IPS-15b (cell line): ENCODE data around the gene PARP16.

Source experiments
- H3K27me3 ChIP-seq: one replicate; pipeline ENCODE4 v1.6.1; 2013; ENCODE audit warnings: low read length; ENCODE audit not compliant: control insufficient read depth, insufficient read depth
- H3K36me3 ChIP-seq: one replicate; pipeline ENCODE4 v1.6.1; 2013; ENCODE audit warnings: low read length; ENCODE audit not compliant: control insufficient read depth, insufficient read depth
- H3K4me1 ChIP-seq: one replicate; pipeline ENCODE4 v1.6.1; 2013; ENCODE audit warnings: mild to moderate bottlenecking, low read length; ENCODE audit not compliant: control insufficient read depth, insufficient read depth
- H3K4me3 ChIP-seq: one replicate; pipeline ENCODE4 v1.5.1; 2013; ENCODE audit warnings: low read depth, low read length
- H3K9ac ChIP-seq: one replicate; pipeline ENCODE4 v1.6.1; 2013; ENCODE audit warnings: low read depth, mild to moderate bottlenecking, low read length
- H3K9me3 ChIP-seq: one replicate; pipeline ENCODE4 v1.6.1; 2013; ENCODE audit warnings: mild to moderate bottlenecking, low read length; ENCODE audit not compliant: control insufficient read depth, insufficient read depth

The PARP16 gene, protein sequence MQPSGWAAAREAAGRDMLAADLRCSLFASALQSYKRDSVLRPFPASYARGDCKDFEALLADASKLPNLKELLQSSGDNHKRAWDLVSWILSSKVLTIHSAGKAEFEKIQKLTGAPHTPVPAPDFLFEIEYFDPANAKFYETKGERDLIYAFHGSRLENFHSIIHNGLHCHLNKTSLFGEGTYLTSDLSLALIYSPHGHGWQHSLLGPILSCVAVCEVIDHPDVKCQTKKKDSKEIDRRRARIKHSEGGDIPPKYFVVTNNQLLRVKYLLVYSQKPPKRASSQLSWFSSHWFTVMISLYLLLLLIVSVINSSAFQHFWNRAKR

DNA sequence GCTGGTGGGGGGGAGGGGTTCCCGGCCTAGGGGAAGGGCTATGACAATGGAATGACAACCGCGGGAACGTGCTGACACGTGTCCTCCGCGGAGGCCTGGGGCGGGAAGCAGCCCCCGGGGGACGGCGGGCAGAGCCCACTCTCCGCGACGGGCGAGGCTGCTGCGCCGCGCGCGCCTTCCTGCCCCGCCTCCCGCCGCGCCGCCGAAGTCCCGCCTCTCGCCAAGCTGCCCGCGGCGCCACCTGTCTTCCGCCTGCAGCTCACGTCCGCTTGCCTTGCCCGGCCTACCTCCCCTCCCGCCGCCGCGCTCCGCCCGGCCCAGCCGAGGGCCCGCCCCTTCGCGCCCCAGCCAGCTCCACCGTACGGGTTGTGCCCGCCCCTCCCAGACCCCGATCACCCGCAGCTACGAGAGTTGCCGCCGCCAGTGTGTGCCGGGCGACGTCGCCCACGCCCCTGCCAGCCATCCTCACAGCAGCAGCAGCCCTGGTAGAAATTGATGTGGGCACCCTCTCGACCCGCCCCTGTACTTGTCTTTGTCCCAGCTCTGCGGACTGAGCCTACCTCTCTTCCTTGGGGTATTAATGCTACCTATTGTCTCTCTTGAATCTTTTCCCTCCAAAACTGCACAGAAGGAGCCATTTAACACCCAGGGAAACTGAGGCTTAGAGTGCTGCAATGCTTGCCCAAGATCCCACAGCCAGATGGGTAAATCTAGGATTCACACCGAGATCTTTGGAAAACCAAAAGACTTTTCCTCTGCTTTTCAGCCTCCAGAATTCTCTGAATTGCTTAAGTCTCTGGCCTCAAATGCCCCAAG, at the start of gene PARP16:
PARP16 (minus strand) TSS at position 180 of the 816 bp plus-strand sequence. CDS start 457 bp downstream, outside the sequence.
- Histone ChIP-seq H3K27me3 (peaks cover 24% of the 10 kb centered on the region), H3K36me3 (no peaks in the 10 kb centered on the region), H3K9ac (no peak within 1 kb of the TSS), H3K4me1 (peaks cover 8% of the 10 kb centered on the region), H3K9me3 (no peaks in the 10 kb centered on the region), H3K4me3 (peak within 1 kb of the TSS; percentile 71)

GRCh38 chr15:65335278-65336055, 48.8 kb upstream of the PARP16 start:
- Histone ChIP-seq H3K36me3 (peaks cover 5% of the 10 kb centered on the region), H3K4me1 (peaks cover 29% of the 10 kb centered on the region), H3K4me3 (no peak overlapping the region), H3K9me3 (no peaks in the 10 kb centered on the region), H3K9ac (no peak overlapping the region), H3K27me3 (peaks cover 4% of the 10 kb centered on the region)

- H3K27me3 ChIP-seq: peaks cover 4% of the 10 kb centered on the region
- H3K36me3 ChIP-seq: peaks cover 5% of the 10 kb centered on the region
- H3K9me3 ChIP-seq: no peaks in the 10 kb centered on the region
- peaks cover 27% of the 10 kb centered on the region for H3K4me1 ChIP-seq
- H3K4me3 ChIP-seq: no peak overlapping the region
- no peak overlapping the region for H3K9ac ChIP-seq
Measured at GRCh38 chr15:65334586-65335231, 48.0 kb upstream of the PARP16 start.

DNA sequence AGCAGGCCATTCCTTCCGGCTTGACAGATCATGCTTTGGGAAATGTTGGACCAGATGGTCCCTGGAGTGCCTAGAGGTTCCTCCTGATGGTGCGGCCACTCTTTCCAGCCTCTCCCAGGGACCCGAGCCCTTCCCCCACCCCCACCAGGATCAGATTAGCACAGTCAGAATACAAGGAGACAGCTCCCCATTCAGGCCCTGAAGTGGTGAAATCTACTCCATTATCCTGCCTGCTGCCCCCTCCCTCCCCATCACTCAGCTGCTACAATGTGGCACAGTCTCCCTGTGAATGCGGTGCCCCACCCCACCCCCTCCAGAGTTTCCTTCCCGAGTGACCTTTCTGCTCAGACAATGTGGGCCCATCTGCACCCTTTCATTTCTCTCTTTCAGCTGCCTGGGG, 47.2 kb upstream of the PARP16 start:
- H3K9me3 ChIP-seq: no peaks in the 10 kb centered on the region
- H3K4me1 ChIP-seq: peaks cover 25% of the 10 kb centered on the region
- peaks cover 5% of the 10 kb centered on the region for H3K36me3 ChIP-seq
- peaks cover 4% of the 10 kb centered on the region for H3K27me3 ChIP-seq
- H3K4me3 ChIP-seq: no peak overlapping the region
- no peak overlapping the region for H3K9ac ChIP-seq

DNA sequence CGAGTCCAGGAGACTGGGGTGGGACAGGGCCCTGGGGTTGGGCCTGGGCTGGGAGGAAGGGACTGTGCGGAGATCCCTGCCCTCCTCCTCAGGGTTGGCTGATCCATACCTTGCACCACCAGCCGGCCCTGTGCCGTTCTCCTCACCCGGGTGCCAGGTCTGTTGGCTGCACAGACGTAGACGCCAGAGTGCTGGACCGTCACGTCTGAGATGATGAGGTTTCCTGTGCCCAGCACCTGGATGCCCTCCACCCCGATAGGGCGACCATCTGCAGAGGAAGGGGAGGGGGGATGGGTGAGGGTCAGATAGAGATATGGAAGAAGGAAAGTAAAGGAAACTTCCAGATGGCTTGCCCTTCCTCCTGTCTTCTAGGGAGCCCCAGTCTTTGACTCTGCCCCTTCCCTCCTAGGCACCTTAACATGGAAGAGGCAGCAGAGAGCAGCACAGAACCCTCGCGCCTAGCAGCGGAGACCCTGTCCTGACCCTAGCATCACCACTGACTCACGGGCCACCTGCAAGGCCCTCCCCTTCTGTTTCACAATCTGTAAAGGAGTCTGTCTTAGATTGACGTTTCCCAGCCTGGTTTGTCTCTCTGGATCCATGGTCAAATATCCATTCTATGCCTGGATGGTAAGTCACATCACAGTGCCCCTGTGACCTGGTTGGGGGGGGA, 46.6 kb upstream of the PARP16 start:
- peak overlapping the region; percentile 60 for H3K9ac ChIP-seq
- peaks cover 5% of the 10 kb centered on the region for H3K36me3 ChIP-seq
- H3K4me1 ChIP-seq: peaks cover 22% of the 10 kb centered on the region
- peaks cover 4% of the 10 kb centered on the region for H3K27me3 ChIP-seq
- no peaks in the 10 kb centered on the region for H3K9me3 ChIP-seq
- no peak overlapping the region for H3K4me3 ChIP-seq

GRCh38 chr15:65332391-65333147, 45.9 kb upstream of the PARP16 start:
- Histone ChIP-seq H3K36me3 (peaks cover 5% of the 10 kb centered on the region), H3K9ac (no peak overlapping the region), H3K27me3 (peaks cover 4% of the 10 kb centered on the region), H3K9me3 (no peaks in the 10 kb centered on the region), H3K4me3 (no peak overlapping the region), H3K4me1 (peaks cover 17% of the 10 kb centered on the region)

DNA sequence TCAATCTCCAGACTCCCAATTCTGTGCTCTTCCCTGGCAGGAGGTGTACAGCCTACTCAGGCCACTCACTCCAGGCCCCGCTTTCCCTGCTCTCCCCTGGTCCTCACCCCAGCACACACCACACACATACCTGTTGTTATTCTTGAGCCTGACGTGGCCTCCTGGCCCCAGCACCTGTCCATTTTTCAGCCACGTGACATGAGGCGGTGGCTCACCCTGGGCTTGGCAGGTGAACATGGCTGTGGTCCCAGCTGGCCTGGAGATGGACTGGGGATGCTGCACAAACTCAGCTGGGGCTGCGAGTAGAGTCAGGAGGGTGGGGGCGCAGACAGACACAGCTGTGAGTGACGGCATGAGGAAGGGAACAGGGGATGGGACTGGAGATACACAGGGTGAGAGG, 45.1 kb upstream of the PARP16 start:
- peaks cover 5% of the 10 kb centered on the region for H3K36me3 ChIP-seq

DNA sequence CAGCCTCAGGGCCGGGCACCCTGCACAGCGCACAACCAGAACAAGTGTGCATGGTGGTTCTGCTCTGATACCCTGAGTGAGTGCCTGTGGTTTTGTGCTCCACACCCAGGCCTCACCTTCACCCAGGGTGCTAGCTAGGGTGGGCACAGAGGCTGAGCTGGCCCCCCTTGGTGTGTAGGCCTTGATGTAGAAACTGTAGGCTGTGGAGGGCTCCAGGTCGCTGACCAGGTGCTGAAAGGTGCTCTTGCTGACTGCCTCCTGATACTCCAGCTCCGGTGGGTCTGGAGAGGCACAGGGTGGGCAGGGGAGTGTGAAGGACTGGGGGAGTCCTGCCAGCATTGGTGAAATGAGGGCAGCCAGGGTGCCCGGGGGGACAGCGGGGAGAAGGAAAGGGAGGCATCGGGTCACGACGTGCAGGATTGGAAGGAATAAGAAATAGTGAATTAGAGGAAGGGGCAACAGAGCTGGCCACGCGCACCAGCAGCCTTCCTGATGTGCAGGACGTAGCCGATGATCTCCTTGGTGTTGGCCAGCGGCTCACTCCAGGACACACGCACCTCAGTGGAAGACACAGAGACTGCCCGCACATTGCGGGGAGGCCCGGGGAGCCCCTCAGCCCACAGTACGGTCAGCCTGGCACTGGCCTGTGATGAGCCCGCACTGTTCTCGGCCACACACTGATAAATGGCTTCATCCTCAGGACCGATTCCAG, 44.4 kb upstream of the PARP16 start:
- peaks cover 5% of the 10 kb centered on the region for H3K36me3 ChIP-seq
- H3K4me3 ChIP-seq: no peak overlapping the region
- H3K9me3 ChIP-seq: no peaks in the 10 kb centered on the region
- peaks cover 10% of the 10 kb centered on the region for H3K4me1 ChIP-seq
- peaks cover 4% of the 10 kb centered on the region for H3K27me3 ChIP-seq
- H3K9ac ChIP-seq: no peak overlapping the region

More for the DNA sequence above, 45.1 kb upstream of the PARP16 start:
- no peaks in the 10 kb centered on the region for H3K9me3 ChIP-seq
- no peak overlapping the region for H3K9ac ChIP-seq
- H3K4me1 ChIP-seq: peaks cover 16% of the 10 kb centered on the region
- no peak overlapping the region for H3K4me3 ChIP-seq
- H3K27me3 ChIP-seq: peaks cover 4% of the 10 kb centered on the region

- Histone ChIP-seq H3K9me3 (no peaks in the 10 kb centered on the region), H3K4me3 (no peak overlapping the region), H3K27me3 (no peaks in the 10 kb centered on the region), H3K36me3 (peaks cover 5% of the 10 kb centered on the region), H3K9ac (no peak overlapping the region), H3K4me1 (peaks cover 11% of the 10 kb centered on the region)
Measured at GRCh38 chr15:65329984-65330735, 43.5 kb upstream of the PARP16 start.
